ENCODE data around the gene KSR1.

The KSR1 gene

DNA sequence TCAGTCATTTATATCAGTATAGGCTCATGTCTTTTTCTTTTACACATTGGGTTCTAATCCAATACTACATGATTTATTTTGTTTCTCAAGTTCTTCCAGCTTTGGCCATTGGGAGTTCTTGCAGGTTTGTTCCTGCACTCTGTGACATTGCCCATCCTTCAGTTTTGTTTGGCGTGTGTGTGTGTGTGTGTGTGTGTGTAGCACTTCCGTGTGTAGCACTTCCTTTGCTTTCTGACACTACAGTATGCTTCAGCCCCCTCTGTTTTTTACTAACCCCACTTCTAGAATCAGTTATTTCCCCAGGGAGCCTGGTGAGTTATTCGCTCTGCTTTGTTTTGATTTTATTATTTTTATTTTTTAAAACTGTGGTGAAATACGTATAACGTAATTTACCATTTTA is 99.1 kb downstream of the KSR1 start:
- no peak overlapping the region for H3K27ac ChIP-seq

DNA sequence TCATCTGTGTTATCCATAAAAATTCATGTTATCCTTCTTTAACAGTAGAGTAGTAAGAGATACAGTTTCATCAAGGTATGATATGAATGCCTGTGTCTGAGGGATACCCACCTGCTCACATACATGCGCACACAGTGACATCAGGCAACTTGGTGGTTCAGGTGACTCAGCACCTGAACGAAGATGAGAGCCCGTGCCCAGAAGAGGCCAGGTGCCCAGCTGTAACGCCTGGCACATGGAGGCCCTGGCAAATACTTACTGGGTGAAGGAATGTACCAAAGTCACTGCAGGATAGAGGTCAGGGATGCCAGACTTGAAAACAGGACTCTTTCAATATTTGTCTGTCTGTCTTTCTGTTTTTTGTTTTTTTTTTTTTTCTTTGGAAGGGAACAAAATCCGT is 102.1 kb downstream of the KSR1 start:
- no peak for TF ChIP-seq ZFX (IDR thresholded peaks at IDR 0.05)
- TF ChIP-seq, protein P1, sequence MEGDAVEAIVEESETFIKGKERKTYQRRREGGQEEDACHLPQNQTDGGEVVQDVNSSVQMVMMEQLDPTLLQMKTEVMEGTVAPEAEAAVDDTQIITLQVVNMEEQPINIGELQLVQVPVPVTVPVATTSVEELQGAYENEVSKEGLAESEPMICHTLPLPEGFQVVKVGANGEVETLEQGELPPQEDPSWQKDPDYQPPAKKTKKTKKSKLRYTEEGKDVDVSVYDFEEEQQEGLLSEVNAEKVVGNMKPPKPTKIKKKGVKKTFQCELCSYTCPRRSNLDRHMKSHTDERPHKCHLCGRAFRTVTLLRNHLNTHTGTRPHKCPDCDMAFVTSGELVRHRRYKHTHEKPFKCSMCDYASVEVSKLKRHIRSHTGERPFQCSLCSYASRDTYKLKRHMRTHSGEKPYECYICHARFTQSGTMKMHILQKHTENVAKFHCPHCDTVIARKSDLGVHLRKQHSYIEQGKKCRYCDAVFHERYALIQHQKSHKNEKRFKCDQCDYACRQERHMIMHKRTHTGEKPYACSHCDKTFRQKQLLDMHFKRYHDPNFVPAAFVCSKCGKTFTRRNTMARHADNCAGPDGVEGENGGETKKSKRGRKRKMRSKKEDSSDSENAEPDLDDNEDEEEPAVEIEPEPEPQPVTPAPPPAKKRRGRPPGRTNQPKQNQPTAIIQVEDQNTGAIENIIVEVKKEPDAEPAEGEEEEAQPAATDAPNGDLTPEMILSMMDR (conservative IDR thresholded peaks at IDR 0.05): no peak
- no peak overlapping the region for H3K27ac ChIP-seq

More for the DNA sequence above, 99.1 kb downstream of the KSR1 start:
- no peak for TF ChIP-seq ZFX (IDR thresholded peaks at IDR 0.05)
- TF ChIP-seq, protein P1 (conservative IDR thresholded peaks at IDR 0.05): no peak

DNA sequence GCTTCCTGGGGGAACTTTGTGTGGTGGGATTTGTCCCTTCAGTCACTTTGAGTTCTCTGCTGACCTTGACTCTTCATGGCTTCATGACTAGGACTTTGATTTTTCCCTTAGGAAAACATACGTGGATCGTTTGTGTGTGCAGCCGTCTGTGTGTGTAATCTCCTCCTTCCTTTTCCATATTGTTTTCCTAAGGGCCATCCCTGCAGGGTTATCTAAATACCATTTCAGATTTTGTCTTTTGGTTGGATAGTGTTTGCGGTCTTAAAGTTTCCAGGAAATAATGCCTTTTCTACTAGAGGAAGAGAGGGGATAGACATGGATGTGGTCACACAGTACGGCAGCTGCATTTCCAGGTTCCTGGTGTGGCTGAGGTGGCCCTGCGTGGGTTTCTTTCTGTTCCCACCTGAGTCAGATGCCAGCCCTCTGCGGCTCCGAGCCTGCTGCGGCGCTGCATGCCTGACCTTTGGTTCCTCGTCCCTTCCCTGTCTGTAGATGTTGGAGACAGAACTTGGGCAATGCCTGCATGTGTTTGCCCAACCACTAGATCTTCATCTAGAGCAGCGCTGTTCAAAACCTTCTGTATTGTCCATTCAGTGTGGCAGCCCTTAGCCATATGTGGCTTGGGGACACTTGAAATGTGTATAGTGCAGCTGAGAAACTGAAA is 102.7 kb downstream of the KSR1 start:
- H3K27ac ChIP-seq: no peak overlapping the region
- TF ChIP-seq, protein P1 (conservative IDR thresholded peaks at IDR 0.05): no peak
- no peak for TF ChIP-seq ZFX (IDR thresholded peaks at IDR 0.05)

DNA sequence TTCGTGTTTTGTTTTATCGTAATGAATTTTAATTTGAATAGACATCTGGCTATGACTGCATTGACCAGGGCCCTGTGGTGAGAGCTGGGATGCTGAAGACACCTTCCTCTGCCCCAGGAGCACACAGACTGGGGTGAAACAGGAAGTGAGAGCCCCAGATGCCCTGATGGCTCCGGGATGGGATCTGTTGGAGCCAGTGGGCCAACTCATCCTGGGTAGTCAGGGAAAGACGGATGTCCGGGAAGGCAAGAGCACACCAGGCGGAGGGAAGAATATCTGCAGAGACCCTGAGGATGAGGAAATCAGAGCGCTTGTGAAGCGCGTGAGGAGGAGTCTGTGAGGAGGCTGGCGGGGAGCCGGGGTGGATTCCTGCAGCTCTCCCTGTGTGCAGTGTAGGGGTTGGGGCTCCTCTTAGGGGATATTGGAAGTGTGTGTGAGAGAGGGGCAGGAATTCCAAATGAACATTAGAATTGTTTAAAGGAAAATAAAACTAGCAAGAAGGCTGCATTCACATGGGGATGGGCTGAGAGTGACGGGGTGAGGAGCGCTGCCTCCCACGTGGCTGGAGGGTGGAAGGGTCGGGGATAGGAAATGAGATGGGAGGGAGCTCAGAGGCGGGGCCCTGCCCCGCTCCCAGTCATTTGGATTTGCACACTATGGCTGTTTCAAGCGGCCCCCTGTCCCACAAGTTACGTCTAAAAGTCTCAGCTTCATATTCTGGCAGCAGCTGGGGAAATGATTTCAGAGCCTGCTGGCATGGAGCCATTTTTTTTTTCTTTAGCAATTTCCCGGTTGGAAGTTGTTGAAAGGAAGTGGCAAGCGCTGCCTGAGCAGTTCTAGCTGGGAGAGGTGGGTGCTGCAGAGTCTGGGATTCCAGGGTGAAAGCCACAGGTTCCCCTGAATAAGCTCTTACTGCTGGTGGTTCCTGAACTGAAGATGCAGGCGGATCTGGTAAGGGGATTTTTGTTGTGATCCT is 103.5 kb downstream of the KSR1 start:
- H3K27ac ChIP-seq: no peak overlapping the region
- no peak for TF ChIP-seq ZFX (IDR thresholded peaks at IDR 0.05)
- TF ChIP-seq, protein P1 (conservative IDR thresholded peaks at IDR 0.05): no peak

DNA sequence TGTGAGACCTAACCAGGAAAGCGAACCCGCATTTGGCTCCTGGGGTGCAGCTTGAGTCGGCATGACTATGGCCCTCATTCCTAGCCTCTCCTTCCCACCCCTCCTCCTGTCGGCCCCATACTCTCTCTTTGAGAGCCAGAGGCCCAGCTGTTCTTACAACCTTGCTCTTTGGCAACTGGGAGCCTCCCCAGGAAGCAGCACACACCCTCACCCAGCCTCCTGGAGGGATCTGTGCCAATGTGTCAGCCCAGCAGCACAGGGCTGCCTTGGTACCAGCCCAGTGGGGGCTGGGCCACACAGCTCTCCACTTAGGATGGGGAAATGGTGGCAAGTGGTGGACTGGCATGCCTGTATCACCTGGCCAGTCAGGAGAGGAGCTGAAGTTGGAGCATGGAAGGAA is 104.4 kb downstream of the KSR1 start:
- H3K27ac ChIP-seq: no peak overlapping the region
- TF ChIP-seq ZFX (IDR thresholded peaks at IDR 0.05): no peak
- TF ChIP-seq, protein P1 (conservative IDR thresholded peaks at IDR 0.05): no peak

DNA sequence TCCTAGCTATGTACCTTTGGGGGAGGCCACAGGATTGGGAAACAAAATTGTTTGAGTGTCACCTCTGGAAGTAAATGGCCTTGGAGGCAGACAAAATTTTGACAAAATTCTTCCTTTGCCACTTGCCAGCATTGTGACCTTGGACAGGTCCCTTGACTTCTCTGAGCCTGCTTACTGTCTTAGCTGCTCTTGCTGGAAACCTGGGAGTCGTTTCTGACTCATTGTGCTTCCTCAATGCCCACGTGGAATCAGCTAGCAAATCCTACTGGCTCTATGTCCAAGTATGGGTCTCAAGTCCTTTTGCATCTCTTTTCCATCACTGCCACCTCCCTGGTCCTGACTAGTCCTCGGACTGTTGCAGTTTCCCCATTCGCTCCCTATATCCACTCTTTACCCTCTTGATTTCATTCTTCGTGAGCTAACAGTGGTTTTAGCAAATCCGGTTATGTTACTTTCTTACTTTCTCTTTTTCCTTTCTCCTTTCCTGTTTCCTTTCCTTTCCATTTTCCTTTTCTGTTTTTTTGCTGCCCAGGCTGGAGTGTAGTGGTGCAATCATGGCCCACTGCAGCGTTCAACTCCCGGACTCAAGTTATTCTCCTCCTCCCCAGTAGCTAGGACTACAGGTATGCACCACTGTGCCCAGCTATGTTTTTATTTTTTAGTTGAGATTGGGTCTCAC is 106.7 kb downstream of the KSR1 start:
- TF ChIP-seq, protein P1 (conservative IDR thresholded peaks at IDR 0.05): no peak
- TF ChIP-seq ZFX (IDR thresholded peaks at IDR 0.05): no peak
- no peak overlapping the region for H3K27ac ChIP-seq
